HG03108 (cell line): ENCODE data around the gene MBOAT2.

Experiments used
- ATAC-seq: cut with Tn5 transposase; IDR thresholded peaks from one replicate; pipeline ENCODE4 v1.9.1; 2021; ENCODE audit warnings: moderate library complexity; ENCODE audit not compliant: unreplicated experiment

The MBOAT2 gene

GRCh38 chr2:8831516-8831915 is 172.0 kb downstream of the MBOAT2 start:
- ATAC-seq: no peak

DNA sequence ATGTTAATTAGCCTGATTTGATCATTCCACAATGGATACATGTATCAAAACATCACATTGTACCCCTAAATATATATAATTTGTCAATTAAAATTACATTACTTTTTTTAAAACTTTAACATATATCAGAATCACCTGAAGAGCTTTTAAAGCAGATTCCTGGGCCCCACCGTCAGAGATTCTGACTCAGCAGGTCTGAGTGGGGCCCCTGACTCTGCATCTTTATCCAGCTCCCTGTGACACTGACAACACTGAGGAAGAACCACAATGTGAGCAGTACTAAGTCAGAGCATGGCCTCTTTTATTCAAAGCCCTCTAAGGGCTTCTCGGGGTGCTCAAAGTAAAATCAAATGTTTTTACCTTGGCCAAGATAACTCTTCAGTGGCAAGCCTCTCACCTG is 175.8 kb downstream of the MBOAT2 start:
- no peak for ATAC-seq

DNA sequence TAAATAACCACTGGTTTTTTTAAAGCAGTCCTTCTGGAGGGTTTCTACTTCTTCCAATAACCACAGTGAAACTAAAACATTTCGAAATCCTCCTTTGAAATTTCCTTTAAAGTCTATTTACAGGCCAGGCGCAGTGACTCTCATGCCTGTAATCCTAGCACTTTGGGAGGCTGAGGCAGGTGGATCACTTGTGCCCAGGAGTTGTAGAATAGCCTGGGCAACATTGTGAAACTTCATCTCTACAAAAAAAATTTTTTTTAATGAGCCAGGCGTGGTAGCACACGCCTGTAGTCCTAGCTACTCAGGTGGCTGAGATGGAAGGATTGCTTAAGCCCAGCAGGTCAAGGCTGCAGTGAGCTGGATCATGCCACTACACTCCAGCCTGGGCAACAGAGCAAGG is 181.3 kb downstream of the MBOAT2 start:
- ATAC-seq: no peak

DNA sequence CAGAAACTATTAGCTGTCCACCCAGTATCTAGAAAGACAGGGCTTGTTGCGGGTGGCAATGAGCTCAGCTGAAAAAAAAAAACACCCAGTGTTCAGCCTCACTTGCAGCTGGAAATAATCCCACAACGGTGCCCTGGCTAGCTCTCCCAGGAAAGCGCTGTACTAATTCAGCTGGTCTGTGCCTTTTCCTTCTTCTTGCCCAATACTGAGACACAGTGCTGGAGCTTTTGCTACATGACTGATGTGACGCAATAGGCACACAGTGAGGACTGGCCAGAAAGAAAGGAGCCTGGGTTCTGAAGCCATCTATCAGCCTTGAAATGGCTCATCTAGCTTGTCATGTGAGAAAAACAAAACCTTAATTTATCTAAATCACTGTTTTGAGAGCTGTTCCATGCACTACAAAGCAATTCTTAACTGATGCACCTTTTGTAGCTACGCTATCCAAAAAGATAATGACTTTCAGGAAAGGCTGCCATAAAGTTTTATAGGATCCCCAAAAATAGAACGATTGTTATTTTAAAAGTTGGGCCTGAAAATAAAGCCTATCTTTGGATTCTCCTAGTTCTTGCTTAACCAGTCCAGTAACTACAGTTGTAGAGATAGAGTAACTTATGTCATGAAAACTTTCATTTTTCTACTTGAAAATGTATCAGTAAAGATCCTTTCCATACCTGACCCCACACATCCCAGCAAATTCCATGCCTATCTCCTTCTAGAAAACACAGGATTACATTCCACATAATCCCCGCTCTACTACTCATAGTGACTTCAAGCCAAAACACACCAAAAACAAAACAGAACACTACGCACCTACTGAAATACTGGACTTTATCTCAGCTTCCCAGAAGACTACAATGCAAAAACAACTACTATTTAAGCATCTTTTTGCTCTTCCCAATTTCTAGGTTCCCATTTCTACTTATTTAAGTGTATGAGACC is 181.9 kb downstream of the MBOAT2 start:
- no peak for ATAC-seq

GRCh38 chr2:8819948-8820347 is 183.5 kb downstream of the MBOAT2 start:
- no peak for ATAC-seq

- ATAC-seq: no peak
Measured at GRCh38 chr2:8819194-8819593, 184.3 kb downstream of the MBOAT2 start.

DNA sequence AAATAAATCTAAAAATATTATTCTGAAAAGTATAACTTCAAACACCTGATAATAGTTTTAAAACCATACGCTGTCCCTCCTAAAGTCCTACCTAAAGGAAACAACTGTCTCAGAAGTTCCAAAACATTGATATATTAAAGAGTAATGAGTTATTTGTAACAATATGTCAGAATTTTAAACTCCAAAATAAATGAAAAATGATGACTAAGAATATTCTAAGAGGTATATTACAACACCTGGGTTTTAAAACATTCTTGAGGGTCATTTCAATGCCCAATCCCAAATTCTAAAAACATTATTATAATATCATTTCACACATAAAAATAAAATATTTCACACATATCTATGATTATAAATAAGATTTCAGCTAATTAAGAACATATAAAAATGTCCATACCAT is 186.3 kb downstream of the MBOAT2 start:
- ATAC-seq: no peak

DNA sequence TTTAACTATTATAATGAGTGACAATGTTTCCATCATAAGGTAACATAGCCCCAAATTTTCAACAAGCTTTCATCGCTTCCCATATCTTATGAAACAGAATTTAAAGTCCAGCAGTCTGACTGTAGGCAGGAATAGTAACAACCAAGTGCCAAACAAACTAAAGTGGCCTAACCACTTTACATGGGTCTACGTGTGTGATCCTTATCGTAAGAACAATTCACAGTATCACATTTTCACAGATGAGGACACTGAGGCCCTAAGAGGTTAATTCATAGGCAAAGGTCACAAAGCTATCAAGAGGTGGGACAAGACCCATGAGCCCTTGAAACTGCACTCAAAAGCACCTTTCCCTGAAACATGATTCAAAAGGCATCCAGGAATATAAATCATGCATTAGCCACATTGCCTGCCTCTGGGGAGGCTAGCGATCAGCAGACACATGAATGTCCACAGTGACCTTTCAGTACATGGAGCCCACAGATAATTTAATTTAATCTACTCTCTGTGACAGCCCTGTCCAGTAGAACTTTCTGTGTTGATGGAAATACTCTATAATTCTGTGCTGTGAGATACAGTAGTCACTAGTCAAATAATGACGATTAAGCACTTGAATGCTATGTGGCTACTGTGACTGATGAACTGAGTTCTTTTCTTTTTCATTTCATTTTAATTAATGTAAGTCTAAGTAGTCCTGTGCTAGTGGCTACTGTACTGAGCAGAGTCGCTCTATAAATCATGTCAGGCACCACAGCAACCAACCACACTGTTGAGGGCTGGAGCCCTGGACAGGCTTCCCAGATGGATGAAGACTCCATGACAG is 196.4 kb downstream of the MBOAT2 start:
- no peak for ATAC-seq

- no peak for ATAC-seq
Measured at GRCh38 chr2:8805278-8806210, 197.9 kb downstream of the MBOAT2 start.

- ATAC-seq: peak; percentile 99
Measured at GRCh38 chr2:8803658-8804379, 199.7 kb downstream of the MBOAT2 start.

GRCh38 chr2:8802741-8803140 is 200.7 kb downstream of the MBOAT2 start:
- ATAC-seq: no peak
